ENCODE results near the gene LMTK3.

LMTK3 gene

GRCh38 chr19:48511800-48512503 lies at the start of gene LMTK3:
Gene LMTK3, minus strand, starts transcription at chr19:48511835. Its CDS starts 259 bp downstream, at chr19:48511576.
- peak; percentile 60 for DNase-seq

- no peak for DNase-seq
Measured at GRCh38 chr19:48561412-48561811, 49.8 kb upstream of the LMTK3 start.

- no peak for DNase-seq
Measured at GRCh38 chr19:48560095-48560530, 48.5 kb upstream of the LMTK3 start.

- DNase-seq, result peak; percentile 81
Measured at GRCh38 chr19:48558018-48558684, 46.5 kb upstream of the LMTK3 start.

- DNase-seq, result no peak
Measured at GRCh38 chr19:48556825-48557224, 45.2 kb upstream of the LMTK3 start.

- peak; percentile 71 for DNase-seq
Measured at GRCh38 chr19:48556163-48556562, 44.5 kb upstream of the LMTK3 start.

GRCh38 chr19:48554385-48555091 lies 42.9 kb upstream of the LMTK3 start:
- DNase-seq, result peak; percentile 58

- peak; percentile 97 for DNase-seq
Measured at GRCh38 chr19:48553676-48554384, 42.2 kb upstream of the LMTK3 start.

- DNase-seq, result no peak
Measured at GRCh38 chr19:48552406-48553322, 41.0 kb upstream of the LMTK3 start.

GRCh38 chr19:48551437-48552302 lies 40.0 kb upstream of the LMTK3 start, which contains the start of gene SULT2B1:
Gene SULT2B1, plus strand, starts transcription at chr19:48552172. Its CDS starts 81 bp downstream, at chr19:48552253.
- DNase-seq, result no peak

GRCh38 chr19:48549380-48549779 lies 37.7 kb upstream of the LMTK3 start:
- DNase-seq, result no peak

GRCh38 chr19:48548253-48548911 lies 36.7 kb upstream of the LMTK3 start:
- DNase-seq, result no peak

GRCh38 chr19:48547722-48548121 lies 36.1 kb upstream of the LMTK3 start:
- no peak for DNase-seq

- DNase-seq, result no peak
Measured at GRCh38 chr19:48544856-48545750, 33.5 kb upstream of the LMTK3 start.

- DNase-seq, result peak; percentile 87
Measured at GRCh38 chr19:48543121-48543710, 31.6 kb upstream of the LMTK3 start.

- DNase-seq, result no peak
Measured at GRCh38 chr19:48541813-48542212, 30.2 kb upstream of the LMTK3 start.

- no peak for DNase-seq
Measured at GRCh38 chr19:48540110-48540509, 28.5 kb upstream of the LMTK3 start.

- peak; percentile 80 for DNase-seq
Measured at GRCh38 chr19:48539503-48540096, 28.0 kb upstream of the LMTK3 start.

Data from EL (cell line).